ENCODE results near the gene SCLY. TPM values are rescaled to one million over a fixed set of nuclear protein-coding genes. Genes with fewer than 3 reads are reported as not detected.

SCLY gene
- total and polyA plus RNA-seq, 2 donors (not counting 1 experiment from before 2014, with no cell fraction given) = 5.3 to 16.5 TPM

GRCh38 chr2:238130696-238131628 is 70.2 kb downstream of the SCLY start:
- Histone ChIP-seq H4K20me1 (ENCODE audit: control insufficient read depth, extremely low read depth, insufficient read depth, low read length) (no peaks in the 10 kb centered on the region), H3K4me2 (ENCODE audit: extremely low read depth, insufficient read depth, low read length) (no peak overlapping the region), H3K9me3 (ENCODE audit: control insufficient read depth, insufficient read depth, low read depth, low read length) (no peaks in the 10 kb centered on the region), H3K4me1 (ENCODE audit: control insufficient read depth, extremely low read depth, insufficient read depth, low read length) (peaks cover 4% of the 10 kb centered on the region), H3K36me3 (ENCODE audit: control insufficient read depth, insufficient read depth, low read length) (no peaks in the 10 kb centered on the region), H3K4me3 (replicated peaks in 1 of 4; ENCODE audit: control extremely low read depth in 1 of 4, insufficient read depth in 1 of 4, low read depth in 3 of 4, low read length in 4 of 4) (no peak overlapping the region), H3K27ac (ENCODE audit: insufficient read depth, low read length) (no peak overlapping the region), H3K79me2 (ENCODE audit: control insufficient read depth, insufficient read depth, low read length) (no peaks in the 10 kb centered on the region), H3K9ac (ENCODE audit: insufficient read depth, low read length) (no peak overlapping the region), H3K27me3 (ENCODE audit: control insufficient read depth, insufficient read depth, low read length) (no peaks in the 10 kb centered on the region), H2AFZ (ENCODE audit: low read length) (no peak overlapping the region)
- DNase-seq (ENCODE audit: low read depth in 2 of 2) = no peak
- TF ChIP-seq CTCF (conservative IDR thresholded peaks at IDR 0.05 in 1 of 2, IDR thresholded peaks at IDR 0.05 in 1 of 2; ENCODE audit: low read depth in 1 of 2, low read length in 2 of 2) = no peak
- no peak for TF ChIP-seq EZH2 (IDR thresholded peaks at IDR 0.05; ENCODE audit: low read length, missing control alignments)

GRCh38 chr2:238131761-238132462 is 71.1 kb downstream of the SCLY start:
- H3K4me1 ChIP-seq (ENCODE audit: control insufficient read depth, extremely low read depth, insufficient read depth, low read length) = peaks cover 2% of the 10 kb centered on the region
- no peak overlapping the region for H3K4me3 ChIP-seq (replicated peaks in 1 of 4; ENCODE audit: control extremely low read depth in 1 of 4, insufficient read depth in 1 of 4, low read depth in 3 of 4, low read length in 4 of 4)
- no peak for DNase-seq (ENCODE audit: low read depth in 2 of 2)
- H3K79me2 ChIP-seq (ENCODE audit: control insufficient read depth, insufficient read depth, low read length) = no peaks in the 10 kb centered on the region
- H3K27ac ChIP-seq (ENCODE audit: insufficient read depth, low read length) = no peak overlapping the region
- H3K4me2 ChIP-seq (ENCODE audit: extremely low read depth, insufficient read depth, low read length) = no peak overlapping the region
- H2AFZ ChIP-seq (ENCODE audit: low read length) = no peak overlapping the region
- H3K36me3 ChIP-seq (ENCODE audit: control insufficient read depth, insufficient read depth, low read length) = no peaks in the 10 kb centered on the region
- H3K9me3 ChIP-seq (ENCODE audit: control insufficient read depth, insufficient read depth, low read depth, low read length) = no peaks in the 10 kb centered on the region
- no peaks in the 10 kb centered on the region for H4K20me1 ChIP-seq (ENCODE audit: control insufficient read depth, extremely low read depth, insufficient read depth, low read length)
- no peaks in the 10 kb centered on the region for H3K27me3 ChIP-seq (ENCODE audit: control insufficient read depth, insufficient read depth, low read length)
- TF ChIP-seq EZH2 (IDR thresholded peaks at IDR 0.05; ENCODE audit: low read length, missing control alignments) (no peak), CTCF (conservative IDR thresholded peaks at IDR 0.05 in 1 of 2, IDR thresholded peaks at IDR 0.05 in 1 of 2; ENCODE audit: low read depth in 1 of 2, low read length in 2 of 2) (no peak)
- no peak overlapping the region for H3K9ac ChIP-seq (ENCODE audit: insufficient read depth, low read length)
